AG04450 (cell line): Measurements from ENCODE around the gene TGOLN2. TPM values are rescaled to one million over a fixed set of nuclear protein-coding genes. Genes with fewer than 3 reads are reported as not detected.
"Not testable (repeated sequence)": the region's sequence is repeated elsewhere in the genome, so short reads cannot be mapped to it uniquely, and the experiment has no call there.

Experiments used
- CTCF ChIA-PET: fragments of 300-600, 350-600 bp; formaldehyde crosslinking; extraction: SDS; loops from one replicate; lab custom pipeline; 2022; ENCODE audit warnings: antibody characterized with exemption, inconsistent platforms; lab: Charles Lee
- POLR2A ChIA-PET: fragments of 350-600 bp; formaldehyde crosslinking; extraction: SDS; loops from one replicate; lab custom pipeline; 2021; ENCODE audit warnings: antibody characterized with exemption, inconsistent platforms; lab: Yijun Ruan, JAX
- DNase-seq: peaks from one replicate; pipeline ENCODE4 v3.0.0-alpha.2; 2011; ENCODE audit warnings: low read depth, low spot score
- H3K27ac ChIP-seq: one replicate; pipeline ENCODE4 v1.5.1; 2012; ENCODE audit warnings: low read depth, low read length, control low read depth
- H3K27me3 ChIP-seq: one replicate; pipeline ENCODE4 v1.6.0; 2012; ENCODE audit warnings: low read length; ENCODE audit not compliant: control insufficient read depth, insufficient read depth
- H3K4me3 ChIP-seq: 2 replicates; pipeline ENCODE4 v1.5.1; 2011; ENCODE audit warnings: mild to moderate bottlenecking, low read depth, low read length, control low read depth
- H3K9me3 ChIP-seq: 2 replicates; pipeline ENCODE4 v1.5.1; 2012; ENCODE audit warnings: low read length; ENCODE audit not compliant: control insufficient read depth, insufficient read depth
- polyA plus RNA-seq: library from polyadenylated mRNA; depleted of rRNA; stranded (reverse); fragments of >200 nt; gene quantifications from 2 replicates; pipeline ENCODE4 v1.2.3, GENCODE V29; 2011
- TF ChIP-seq, protein P1 (sequence below): IDR thresholded peaks from 2 replicates; pipeline ENCODE4 v1.5.1; 2011; ENCODE audit warnings: low read depth, low read length, control low read depth, inconsistent platforms

TGOLN2 gene
- polyA plus RNA-seq, 1 experiment: 155 TPM

DNA sequence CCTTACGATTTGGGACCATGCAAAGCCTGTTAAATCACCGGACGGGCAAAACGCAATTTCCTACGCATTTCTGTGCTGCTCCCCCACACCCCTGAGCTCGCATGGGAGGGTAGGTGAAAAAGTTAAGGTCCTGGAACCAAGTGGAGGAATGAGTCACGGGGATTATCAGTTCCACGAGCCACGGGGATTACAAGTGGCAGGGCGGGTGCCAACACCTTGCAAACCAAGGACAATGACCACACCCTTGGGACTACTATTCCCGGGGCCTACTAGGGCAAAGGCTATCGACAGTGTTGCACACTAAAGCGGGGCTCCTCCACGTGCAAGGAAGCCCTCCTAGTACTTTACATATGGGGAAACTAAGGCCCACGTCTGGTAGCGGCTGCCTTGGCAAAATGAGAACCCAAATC lies 26.1 kb upstream of the TGOLN2 start:
- TF ChIP-seq, protein P1, sequence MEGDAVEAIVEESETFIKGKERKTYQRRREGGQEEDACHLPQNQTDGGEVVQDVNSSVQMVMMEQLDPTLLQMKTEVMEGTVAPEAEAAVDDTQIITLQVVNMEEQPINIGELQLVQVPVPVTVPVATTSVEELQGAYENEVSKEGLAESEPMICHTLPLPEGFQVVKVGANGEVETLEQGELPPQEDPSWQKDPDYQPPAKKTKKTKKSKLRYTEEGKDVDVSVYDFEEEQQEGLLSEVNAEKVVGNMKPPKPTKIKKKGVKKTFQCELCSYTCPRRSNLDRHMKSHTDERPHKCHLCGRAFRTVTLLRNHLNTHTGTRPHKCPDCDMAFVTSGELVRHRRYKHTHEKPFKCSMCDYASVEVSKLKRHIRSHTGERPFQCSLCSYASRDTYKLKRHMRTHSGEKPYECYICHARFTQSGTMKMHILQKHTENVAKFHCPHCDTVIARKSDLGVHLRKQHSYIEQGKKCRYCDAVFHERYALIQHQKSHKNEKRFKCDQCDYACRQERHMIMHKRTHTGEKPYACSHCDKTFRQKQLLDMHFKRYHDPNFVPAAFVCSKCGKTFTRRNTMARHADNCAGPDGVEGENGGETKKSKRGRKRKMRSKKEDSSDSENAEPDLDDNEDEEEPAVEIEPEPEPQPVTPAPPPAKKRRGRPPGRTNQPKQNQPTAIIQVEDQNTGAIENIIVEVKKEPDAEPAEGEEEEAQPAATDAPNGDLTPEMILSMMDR: no peak
- POLR2A ChIA-PET: interaction anchor here (0.9 to 2.7 kb wide), 16 partner anchors 8 to 258 kb away, joined by 3 to 23 read pairs (median 4); partner anchors contain the start of genes C2orf68, MAT2A, RNF181 and SH2D6

DNA sequence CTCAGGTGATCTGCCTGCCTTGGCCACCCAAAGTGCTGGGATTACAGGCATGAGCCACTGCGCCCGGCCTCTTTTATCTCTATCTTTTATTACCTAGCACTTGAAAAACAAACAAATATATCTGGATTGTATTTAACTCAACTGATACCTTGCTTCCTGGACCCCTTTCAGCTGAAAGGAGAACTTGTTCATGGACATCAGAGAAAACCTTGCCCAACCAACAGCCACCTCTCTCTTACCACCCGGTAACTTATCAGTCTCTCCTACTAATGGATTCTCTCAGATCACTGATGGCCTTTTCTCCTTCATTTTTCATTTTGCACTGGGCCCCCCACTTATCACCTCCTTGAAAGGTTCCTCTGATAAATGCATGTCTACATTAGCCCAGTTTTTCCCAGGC lies 19.8 kb upstream of the TGOLN2 start:
- CTCF ChIA-PET: no interaction called here
- no peaks in the 10 kb centered on the region for H3K9me3 ChIP-seq
- POLR2A ChIA-PET: no interaction called here

More for the DNA sequence above, 26.1 kb upstream of the TGOLN2 start:
- peak overlapping the region; percentile 65 for H3K4me3 ChIP-seq
- no peaks in the 10 kb centered on the region for H3K27me3 ChIP-seq
- no peaks in the 10 kb centered on the region for H3K9me3 ChIP-seq
- CTCF ChIA-PET: interaction anchor here (0.6 to 1.6 kb wide), 4 partner anchors 69 to 200 kb away, joined by 3 to 8 read pairs (median 4); no protein-coding TSS in a partner anchor
- no peak for DNase-seq
- H3K27ac ChIP-seq: peak overlapping the region; percentile 47

DNA sequence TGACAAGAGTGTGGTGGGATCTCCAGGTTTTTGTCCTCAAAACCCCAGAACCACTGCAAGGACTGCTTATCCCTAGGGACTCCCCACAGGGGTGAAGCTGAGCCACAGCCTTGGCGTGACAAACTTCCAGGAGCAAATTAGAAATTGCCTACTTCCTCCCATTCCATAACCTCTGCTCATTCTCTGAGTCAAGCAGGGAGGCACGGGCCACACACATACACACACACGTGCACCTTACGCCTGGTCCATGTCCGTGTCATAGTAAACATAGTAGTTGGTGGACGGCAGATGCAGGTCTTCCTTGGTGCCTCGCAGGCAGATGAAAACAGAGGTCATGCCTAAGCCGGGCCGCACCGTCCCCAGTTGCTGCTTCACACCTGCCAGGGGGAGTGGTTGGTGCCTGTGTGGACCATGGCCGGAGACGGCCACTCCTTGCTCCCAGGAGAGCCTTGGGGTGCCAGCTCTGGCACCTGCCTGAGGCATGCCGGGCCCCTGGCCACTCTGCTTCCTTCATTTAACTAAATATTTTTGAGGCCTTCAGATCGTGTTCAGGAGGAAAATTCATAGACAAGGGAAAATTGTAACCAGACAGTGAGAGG lies 16.7 kb upstream of the TGOLN2 start:
- POLR2A ChIA-PET: no interaction called here
- CTCF ChIA-PET: no interaction called here
- no peak overlapping the region for H3K27ac ChIP-seq
- H3K4me3 ChIP-seq: no peak overlapping the region
- TF ChIP-seq, protein P1: no peak
- H3K27me3 ChIP-seq: no peaks in the 10 kb centered on the region
- DNase-seq: no peak
- H3K9me3 ChIP-seq: no peaks in the 10 kb centered on the region

More for the DNA sequence above, 19.8 kb upstream of the TGOLN2 start:
- TF ChIP-seq, protein P1: no peak
- H3K4me3 ChIP-seq: no peak overlapping the region
- H3K27me3 ChIP-seq: no peaks in the 10 kb centered on the region
- H3K27ac ChIP-seq: no peak overlapping the region
- no peak for DNase-seq

DNA sequence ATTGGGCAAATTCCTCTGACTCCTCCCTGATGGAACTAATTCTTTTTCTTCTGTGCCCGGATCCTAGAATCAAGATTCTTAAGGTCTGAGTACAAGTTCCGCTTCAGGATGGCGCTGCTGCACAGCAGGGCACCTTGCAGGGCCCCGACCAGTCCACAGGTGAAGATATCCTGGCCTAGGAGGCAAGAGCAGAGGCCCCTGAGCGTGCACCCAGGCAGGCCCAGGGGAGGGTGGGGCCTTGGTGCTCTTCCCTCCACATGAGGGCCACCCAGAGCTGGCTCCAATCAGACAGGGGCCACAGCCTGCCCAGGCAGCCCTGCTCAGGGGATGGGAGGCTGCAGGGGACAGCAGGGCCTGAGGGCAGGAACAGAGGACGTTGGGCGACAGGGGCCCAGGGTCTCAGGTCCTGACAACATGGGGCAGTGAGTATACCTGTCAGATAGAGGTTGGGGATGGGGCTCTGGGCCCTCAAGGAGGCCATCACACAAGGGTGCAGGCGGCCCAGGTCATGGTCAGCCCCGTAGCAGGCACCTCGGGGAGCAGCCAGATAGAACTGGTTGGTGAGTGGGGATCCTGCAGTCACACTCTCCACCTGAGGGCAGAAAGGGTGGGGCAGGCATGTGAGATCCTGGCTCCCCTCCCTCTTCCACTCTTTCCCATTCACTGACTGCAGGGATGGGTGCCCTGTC lies 15.6 kb upstream of the TGOLN2 start:
- DNase-seq, H3K27ac ChIP-seq, H3K4me3 ChIP-seq, POLR2A ChIA-PET, H3K27me3 ChIP-seq, H3K9me3 ChIP-seq: not testable (repeated sequence)
- CTCF ChIA-PET: interaction anchor here (0.6 kb wide), 1 partner anchor 23 kb away, joined by 7 read pairs; no protein-coding TSS in a partner anchor

DNA sequence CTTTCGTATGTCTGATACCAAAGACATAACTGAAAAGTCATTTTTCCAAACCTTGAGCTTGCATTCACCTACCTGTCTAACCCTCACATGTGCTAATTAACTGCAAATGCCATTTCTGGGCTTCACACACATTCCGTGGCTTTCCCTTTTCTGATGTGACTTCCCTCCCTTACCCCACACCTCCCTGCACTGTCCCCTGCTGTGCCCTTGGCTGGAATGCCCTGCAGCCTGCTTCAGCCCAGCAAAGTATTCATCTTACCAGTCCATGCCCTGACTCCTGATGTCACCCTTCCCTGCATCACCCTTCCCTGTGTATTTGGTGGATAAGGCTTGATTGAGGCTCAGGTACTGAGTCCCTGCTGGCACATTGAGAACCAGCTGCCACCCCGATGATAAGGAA lies 14.4 kb upstream of the TGOLN2 start:
- Histone ChIP-seq H3K27ac (no peak overlapping the region), H3K27me3 (peaks cover 6% of the 10 kb centered on the region), H3K4me3 (no peak overlapping the region), H3K9me3 (no peaks in the 10 kb centered on the region)
- ChIA-PET CTCF (no interaction called here), POLR2A (interaction anchor here (1.0 kb wide), 1 partner anchor 12 kb away, joined by 3 read pairs; the partner anchor contains the start of gene RETSAT)
- no peak for DNase-seq
- TF ChIP-seq, protein P1: no peak
